Heart right ventricle (tissue), 16 donors: Measurements from ENCODE around the gene KCNQ1. TPM values are rescaled to one million over a fixed set of nuclear protein-coding genes. Genes with fewer than 3 reads are reported as not detected.

Source experiments
- ATAC-seq, 8 donors: fragments of 200-7000 bp; cut with Tn5 transposase; one replicate each; pipeline ENCODE4 v1.9.1; 2020; ENCODE audit warnings: mild to moderate bottlenecking in 8 of 8, moderate library complexity in 8 of 8, moderate number of reproducible peaks in 1 of 8
- DNase-seq, 2 donors: peaks; one replicate each; pipeline ENCODE4 v3.0.0-alpha.2; 2020
- H3K27ac ChIP-seq, 10 donors: fragments of 200-600 bp; sonication (generic) in 2 of 10; one replicate each; pipeline versions ENCODE4 v1.5.0 to v1.8.0; 2020 to 2022; ENCODE audit warnings: mild to moderate bottlenecking in 3 of 10
- H3K27me3 ChIP-seq, 7 donors: fragments of 200-600 bp; one replicate each; pipeline ENCODE4 v1.8.0; 2021 to 2022; ENCODE audit warnings: mild to moderate bottlenecking in 2 of 7
- H3K36me3 ChIP-seq, 9 donors: fragments of 200-600 bp; sonication (generic) in 1 of 9; one replicate each; pipeline versions ENCODE4 v1.5.0 to v1.8.0; 2020 to 2022; ENCODE audit warnings: mild to moderate bottlenecking in 2 of 9
- H3K4me1 ChIP-seq, 9 donors: fragments of 200-600 bp; sonication (generic) in 1 of 9; one replicate each; pipeline versions ENCODE4 v1.5.0 to v1.8.0; 2020 to 2022; ENCODE audit warnings: mild to moderate bottlenecking in 4 of 9
- H3K4me3 ChIP-seq, 10 donors: fragments of 200-600 bp; sonication (generic) in 2 of 10; one replicate each; pipeline versions ENCODE4 v1.5.0 to v1.8.0; 2020 to 2022; ENCODE audit warnings: mild to moderate bottlenecking in 7 of 10, moderate library complexity in 2 of 10
- H3K9me3 ChIP-seq, 11 donors: fragments of 200-600 bp in 10 of 11; sonication (generic) in 2 of 11; one replicate each; pipeline versions ENCODE4 v1.5.0 to v1.8.0; 2013 to 2022; ENCODE audit warnings: mild to moderate bottlenecking in 2 of 11, control low read depth in 1 of 11, moderate library complexity in 1 of 11
- WGBS, 2 donors: extraction: QIAGEN DNeasy Blood & Tissue Kit; methylation state at CpG; one replicate each; pipeline ENCODE4 v1.1.7; 2013; ENCODE audit warnings: inconsistent platforms in 1 of 2; 5-methylcytosine and 5-hydroxymethylcytosine counted together
- intact Hi-C, 10 donors: fragments of 100-400 bp; cut with DNase I; formaldehyde crosslinking; loops; one replicate each; pipeline versions ENCODE4 v1.11.1 to v1.14.2; 2022
- long read RNA-seq, 3 donors: library from polyadenylated mRNA; unstranded; transcript quantifications; one replicate each; pipeline ENCODE4 v2.0.0, GENCODE V29; 2020 to 2021
- polyA plus RNA-seq, 2 donors: library from polyadenylated mRNA; stranded (reverse); fragments of 200-250 nt; gene quantifications; one replicate each; pipeline ENCODE4 v1.2.3, GENCODE V29; 2013
- total RNA-seq, 10 donors: library from RNA; stranded (reverse); fragmentation: NEBNext Ultra II Directional in 3 of 10; extraction: Animal tissue kit (Norgen Biotek cat#: 25700) in 3 of 10; gene quantifications; one replicate each; pipeline versions ENCODE4 v1.2.1 to v1.2.4, GENCODE V29; 2021 to 2023
- TF ChIP-seq, protein P1 (sequence below), 9 donors: fragments of 200-600 bp; sonication (generic) in 2 of 9; IDR thresholded peaks; one replicate each; pipeline versions ENCODE4 v1.5.0 to v1.8.0; 2021 to 2022; ENCODE audit warnings: antibody characterized with exemption in 9 of 9, mild to moderate bottlenecking in 5 of 9, moderate library complexity in 1 of 9
- donor health status: Arrhythmogenic right ventricular cardiomyopathy.
- donor health status: ischemic (EF 13 %, LVEDD 7.1; RV severe dilation, severe dysfunction).
- donor health status: healthy with polysubstance abuse.
- donor health status: DM: no; HTN: yes; CAD: no.
- donor health status: DM: no; HTN: no; CAD: no.
- donor health status: ischemic (EF 25% LVEDD 6.9; RV normal size, moderate dysfunction).
- donor health status: ischemic (EF 25% LVEDD 5.7; RV mildly dilated, moderate dysfunction).
- donor health status: healthy.
- donor health status: DM: yes; HTN: yes; CAD: no.
- donor health status: Ischemic cardiomyopathy.
- donor health status: ischemic (EF 35%, LVEDD 5.7; RV mildly dilated, moderate dysfunction).
- donor health status: nonischemic (EF 11% LVEDD 7.7; RV severe dilation, severe dysfunction).
- donor health status: DM: yes; HTN: yes; CAD: no.
- donor health status: PGD.
- donor health status: ischemic (EF 29% LVEDD 5.4; RV normal size, mild dysfunction).
- donor health status: nonischemic (EF 23%, LVEDD 6.1; RV moderate dilation, normal function).

KCNQ1 gene, protein sequence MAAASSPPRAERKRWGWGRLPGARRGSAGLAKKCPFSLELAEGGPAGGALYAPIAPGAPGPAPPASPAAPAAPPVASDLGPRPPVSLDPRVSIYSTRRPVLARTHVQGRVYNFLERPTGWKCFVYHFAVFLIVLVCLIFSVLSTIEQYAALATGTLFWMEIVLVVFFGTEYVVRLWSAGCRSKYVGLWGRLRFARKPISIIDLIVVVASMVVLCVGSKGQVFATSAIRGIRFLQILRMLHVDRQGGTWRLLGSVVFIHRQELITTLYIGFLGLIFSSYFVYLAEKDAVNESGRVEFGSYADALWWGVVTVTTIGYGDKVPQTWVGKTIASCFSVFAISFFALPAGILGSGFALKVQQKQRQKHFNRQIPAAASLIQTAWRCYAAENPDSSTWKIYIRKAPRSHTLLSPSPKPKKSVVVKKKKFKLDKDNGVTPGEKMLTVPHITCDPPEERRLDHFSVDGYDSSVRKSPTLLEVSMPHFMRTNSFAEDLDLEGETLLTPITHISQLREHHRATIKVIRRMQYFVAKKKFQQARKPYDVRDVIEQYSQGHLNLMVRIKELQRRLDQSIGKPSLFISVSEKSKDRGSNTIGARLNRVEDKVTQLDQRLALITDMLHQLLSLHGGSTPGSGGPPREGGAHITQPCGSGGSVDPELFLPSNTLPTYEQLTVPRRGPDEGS
- total RNA-seq = 10 to 100 TPM; 28.9 to 48.2 (median 36.4) TPM
- 10 to 100 TPM; 19.9 to 27.6 TPM for polyA plus RNA-seq
- long read RNA-seq, donor 1, transcript KCNQ1-201 (16 exons, 3,246 nt) = major isoform, 24 of 116 reads
- long read RNA-seq, donor 1, transcript KCNQ1-202 (16 exons, 2,159 nt) = minor isoform, 21 of 116 reads
- long read RNA-seq, donor 1, partial matches to known transcripts = 50 of 116 reads
- long read RNA-seq, donor 1, other reads (novel, unspliced or antisense) = 21 of 116 reads
- long read RNA-seq, donor 2, transcript KCNQ1-201 (16 exons, 3,246 nt) = minor isoform, 18 of 96 reads
- long read RNA-seq, donor 2, transcript KCNQ1-202 (16 exons, 2,159 nt) = major isoform, 19 of 96 reads
- long read RNA-seq, donor 2, partial matches to known transcripts = 41 of 96 reads
- long read RNA-seq, donor 2, other reads (novel, unspliced or antisense) = 18 of 96 reads
- long read RNA-seq, donor 3, transcript KCNQ1-202 (16 exons, 2,159 nt) = major isoform, 54 of 121 reads
- long read RNA-seq, donor 3, partial matches to known transcripts = 25 of 121 reads
- long read RNA-seq, donor 3, other reads (novel, unspliced or antisense) = 38 of 121 reads

- DNase-seq (peak in 1 of 2 donors; percentile 68), ATAC-seq (peak; percentile 38 to 83 (median 76))
- H3K4me3 ChIP-seq = peak within 1 kb of the TSS; percentile 32 to 60 (median 54)
- H3K27ac ChIP-seq = peak within 1 kb of the TSS in 8 of 10 donors; percentile 47 to 82 (median 58)
- H3K4me1 ChIP-seq = peaks cover 3 to 54% (median 40%) of the 10 kb centered on the region in 9 donors
- intact Hi-C loops = loop anchor here in 3 of 10 donors (5.0 kb wide), 3 partner anchors 67 to 447 kb away; no protein-coding TSS in a partner anchor
- WGBS, 2 donors = 2 to 6% methylated on average over 50 to 116 of the region's 116 CpGs
- H3K9me3 ChIP-seq = no peaks in the 10 kb centered on the region
- TF ChIP-seq, protein P1, sequence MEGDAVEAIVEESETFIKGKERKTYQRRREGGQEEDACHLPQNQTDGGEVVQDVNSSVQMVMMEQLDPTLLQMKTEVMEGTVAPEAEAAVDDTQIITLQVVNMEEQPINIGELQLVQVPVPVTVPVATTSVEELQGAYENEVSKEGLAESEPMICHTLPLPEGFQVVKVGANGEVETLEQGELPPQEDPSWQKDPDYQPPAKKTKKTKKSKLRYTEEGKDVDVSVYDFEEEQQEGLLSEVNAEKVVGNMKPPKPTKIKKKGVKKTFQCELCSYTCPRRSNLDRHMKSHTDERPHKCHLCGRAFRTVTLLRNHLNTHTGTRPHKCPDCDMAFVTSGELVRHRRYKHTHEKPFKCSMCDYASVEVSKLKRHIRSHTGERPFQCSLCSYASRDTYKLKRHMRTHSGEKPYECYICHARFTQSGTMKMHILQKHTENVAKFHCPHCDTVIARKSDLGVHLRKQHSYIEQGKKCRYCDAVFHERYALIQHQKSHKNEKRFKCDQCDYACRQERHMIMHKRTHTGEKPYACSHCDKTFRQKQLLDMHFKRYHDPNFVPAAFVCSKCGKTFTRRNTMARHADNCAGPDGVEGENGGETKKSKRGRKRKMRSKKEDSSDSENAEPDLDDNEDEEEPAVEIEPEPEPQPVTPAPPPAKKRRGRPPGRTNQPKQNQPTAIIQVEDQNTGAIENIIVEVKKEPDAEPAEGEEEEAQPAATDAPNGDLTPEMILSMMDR (IDR thresholded peaks at IDR 0.05) = peak in 1 of 9 donors; percentile 13
- peaks cover 0 to 15% (median 5%) of the 10 kb centered on the region in 7 donors for H3K27me3 ChIP-seq
- no peaks in the 10 kb centered on the region for H3K36me3 ChIP-seq
Observed at GRCh38 chr11:2444821-2445745, at the start of gene KCNQ1. Gene KCNQ1 (plus strand): TSS chr11:2445008. CDS start chr11:2445099, 91 bp downstream.

- no peak for DNase-seq
- Histone ChIP-seq H3K36me3 (peaks cover 0 to 87% (median 50%) of the 10 kb centered on the region in 9 donors), H3K9me3 (no peaks in the 10 kb centered on the region), H3K27ac (no peak overlapping the region), H3K4me3 (no peak overlapping the region), H3K4me1 (peaks cover 14 to 47% (median 27%) of the 10 kb centered on the region in 9 donors), H3K27me3 (no peaks in the 10 kb centered on the region)
- TF ChIP-seq, protein P1 (IDR thresholded peaks at IDR 0.05) = no peak
- intact Hi-C loops = loop anchor here in 1 of 10 donors (5.0 kb wide), 1 partner anchor 88 kb away; no protein-coding TSS in a partner anchor
- 86 to 88% methylated on average over 25 to 26 of the region's 26 CpGs for WGBS, 2 donors
- no peak for ATAC-seq
Observed at GRCh38 chr11:2395211-2395730, 49.5 kb upstream of the KCNQ1 start.

DNA sequence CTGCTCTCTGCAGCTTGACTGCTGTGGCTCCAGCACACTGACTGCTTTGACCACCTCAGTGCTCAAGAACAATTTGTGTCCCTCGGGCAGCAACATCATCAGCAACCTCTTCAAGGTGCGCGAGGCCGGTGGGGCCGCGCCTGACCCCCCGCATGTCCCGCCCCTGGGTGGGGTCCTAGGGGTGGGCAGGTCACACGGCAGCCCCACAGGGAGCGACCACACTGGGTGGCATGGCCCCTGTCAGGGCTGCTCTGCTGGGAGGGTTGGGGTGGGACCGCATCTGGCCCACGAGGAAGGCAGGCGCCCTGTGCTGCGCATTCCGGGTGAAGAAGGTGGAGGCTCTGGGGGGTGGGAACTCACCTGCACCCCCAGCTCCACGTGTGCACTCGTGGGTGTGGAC lies 49.0 kb upstream of the KCNQ1 start:
- Histone ChIP-seq H3K27ac (no peak overlapping the region), H3K36me3 (peaks cover 0 to 82% (median 50%) of the 10 kb centered on the region in 9 donors)
- ATAC-seq = no peak

More for the DNA sequence above, 49.0 kb upstream of the KCNQ1 start:
- Histone ChIP-seq H3K27me3 (no peaks in the 10 kb centered on the region), H3K9me3 (no peaks in the 10 kb centered on the region), H3K4me3 (no peak overlapping the region), H3K4me1 (peaks cover 11 to 41% (median 21%) of the 10 kb centered on the region in 9 donors)
- intact Hi-C loops = loop anchor here in 1 of 10 donors (5.0 kb wide), 1 partner anchor 89 kb away; no protein-coding TSS in a partner anchor
- TF ChIP-seq, protein P1 (IDR thresholded peaks at IDR 0.05) = no peak
- DNase-seq = no peak
- 87 to 90% methylated on average over 17 of the region's 17 CpGs for WGBS, 2 donors
